ACC112 (cell line): ENCODE data around the gene SPECC1L.

Experiments
- H2AFZ ChIP-seq: fragments of 200-600 bp; sonication (generic); one replicate; pipeline ENCODE4 v1.6.0; 2017; ENCODE audit warnings: antibody characterized with exemption, low read length; ENCODE audit not compliant: unreplicated experiment
- H3K27ac ChIP-seq: fragments of 200-600 bp; sonication (generic); 2 replicates; pipeline ENCODE4 v1.5.1; 2014; ENCODE audit warnings: low read depth, mild to moderate bottlenecking, antibody characterized with exemption, low read length, moderate library complexity
- H3K27me3 ChIP-seq: fragments of 200-600 bp; sonication (generic); 2 replicates; pipeline ENCODE4 v1.6.1; 2014; ENCODE audit warnings: mild to moderate bottlenecking, antibody characterized with exemption, low read length, moderate library complexity, mixed read lengths; ENCODE audit not compliant: insufficient read depth
- H3K36me3 ChIP-seq: fragments of 200-600 bp; sonication (generic); 2 replicates; pipeline ENCODE4 v1.6.1; 2016; ENCODE audit warnings: mild to moderate bottlenecking, antibody characterized with exemption, low read length, moderate library complexity, mixed read lengths; ENCODE audit not compliant: insufficient read depth
- H3K4me1 ChIP-seq: fragments of 200-600 bp; sonication (generic); one replicate; pipeline ENCODE4 v1.6.1; 2016; ENCODE audit warnings: low read length, mixed read lengths; ENCODE audit not compliant: insufficient read depth, unreplicated experiment, control insufficient read depth
- H3K4me3 ChIP-seq: fragments of 200-600 bp; sonication (generic); 2 replicates; pipeline ENCODE4 v1.5.1; 2014; ENCODE audit warnings: mild to moderate bottlenecking, low read depth, low read length
- H3K79me2 ChIP-seq: fragments of 200-600 bp; sonication (generic); one replicate; pipeline ENCODE4 v1.6.0; 2016; ENCODE audit warnings: low read length; ENCODE audit not compliant: control insufficient read depth, unreplicated experiment, insufficient read depth

SPECC1L gene

GRCh38 chr22:24430431-24431308 is 160.0 kb downstream of the SPECC1L start:
- Histone ChIP-seq H3K36me3 (no peaks in the 10 kb centered on the region), H2AFZ (no peak overlapping the region), H3K4me1 (peaks cover 20% of the 10 kb centered on the region), H3K4me3 (no peak overlapping the region), H3K27ac (no peak overlapping the region), H3K27me3 (no peaks in the 10 kb centered on the region), H3K79me2 (no peaks in the 10 kb centered on the region)

GRCh38 chr22:24431309-24432034 is 160.8 kb downstream of the SPECC1L start:
- H3K36me3 ChIP-seq, result no peaks in the 10 kb centered on the region
- H3K27ac ChIP-seq, result no peak overlapping the region
- H3K4me3 ChIP-seq, result no peak overlapping the region
- H3K79me2 ChIP-seq, result no peaks in the 10 kb centered on the region
- no peaks in the 10 kb centered on the region for H3K27me3 ChIP-seq
- no peak overlapping the region for H2AFZ ChIP-seq
- H3K4me1 ChIP-seq, result peaks cover 21% of the 10 kb centered on the region

GRCh38 chr22:24432059-24432853 is 161.6 kb downstream of the SPECC1L start:
- Histone ChIP-seq H3K27ac (no peak overlapping the region), H3K79me2 (no peaks in the 10 kb centered on the region), H3K36me3 (no peaks in the 10 kb centered on the region), H3K4me3 (no peak overlapping the region), H3K27me3 (no peaks in the 10 kb centered on the region), H3K4me1 (peaks cover 21% of the 10 kb centered on the region), H2AFZ (no peak overlapping the region)

- no peaks in the 10 kb centered on the region for H3K36me3 ChIP-seq
- H3K79me2 ChIP-seq, result no peaks in the 10 kb centered on the region
- H3K27ac ChIP-seq, result no peak overlapping the region
- no peaks in the 10 kb centered on the region for H3K27me3 ChIP-seq
- no peak overlapping the region for H3K4me3 ChIP-seq
- H3K4me1 ChIP-seq, result peaks cover 21% of the 10 kb centered on the region
- no peak overlapping the region for H2AFZ ChIP-seq
Measured at GRCh38 chr22:24433001-24433827, 162.6 kb downstream of the SPECC1L start.

GRCh38 chr22:24433828-24434470 is 163.3 kb downstream of the SPECC1L start:
- Histone ChIP-seq H3K4me1 (peaks cover 21% of the 10 kb centered on the region), H3K27ac (peak overlapping the region; percentile 56; the same call in 1 of the 2 replicates), H2AFZ (no peak overlapping the region), H3K4me3 (no peak overlapping the region), H3K36me3 (no peaks in the 10 kb centered on the region), H3K27me3 (no peaks in the 10 kb centered on the region), H3K79me2 (no peaks in the 10 kb centered on the region)

GRCh38 chr22:24434471-24435322 is 164.1 kb downstream of the SPECC1L start:
- Histone ChIP-seq H3K27me3 (no peaks in the 10 kb centered on the region), H3K79me2 (no peaks in the 10 kb centered on the region), H2AFZ (no peak overlapping the region), H3K4me3 (no peak overlapping the region), H3K4me1 (peaks cover 21% of the 10 kb centered on the region), H3K27ac (peak overlapping the region; percentile 56; the same call in 1 of the 2 replicates), H3K36me3 (no peaks in the 10 kb centered on the region)

GRCh38 chr22:24435323-24435645 is 164.7 kb downstream of the SPECC1L start:
- Histone ChIP-seq H3K27ac (no peak overlapping the region), H3K4me1 (peaks cover 21% of the 10 kb centered on the region), H3K4me3 (no peak overlapping the region), H2AFZ (no peak overlapping the region), H3K36me3 (no peaks in the 10 kb centered on the region), H3K27me3 (no peaks in the 10 kb centered on the region), H3K79me2 (no peaks in the 10 kb centered on the region)

GRCh38 chr22:24435861-24436371 is 165.3 kb downstream of the SPECC1L start:
- H2AFZ ChIP-seq, result no peak overlapping the region

GRCh38 chr22:24436553-24436952 is 165.9 kb downstream of the SPECC1L start:
- no peaks in the 10 kb centered on the region for H3K27me3 ChIP-seq
- peaks cover 21% of the 10 kb centered on the region for H3K4me1 ChIP-seq
- H3K36me3 ChIP-seq, result no peaks in the 10 kb centered on the region
- no peak overlapping the region for H3K4me3 ChIP-seq
- H3K27ac ChIP-seq, result no peak overlapping the region
- H2AFZ ChIP-seq, result no peak overlapping the region
- no peaks in the 10 kb centered on the region for H3K79me2 ChIP-seq

More at GRCh38 chr22:24435861-24436371, 165.3 kb downstream of the SPECC1L start:
- Histone ChIP-seq H3K27ac (no peak overlapping the region), H3K79me2 (no peaks in the 10 kb centered on the region), H3K36me3 (no peaks in the 10 kb centered on the region), H3K4me3 (no peak overlapping the region), H3K27me3 (no peaks in the 10 kb centered on the region), H3K4me1 (peaks cover 21% of the 10 kb centered on the region)
